ENCODE data around the gene EIF4G3.

EIF4G3 gene

GRCh38 chr1:20936216-20936615 is 240.5 kb downstream of the EIF4G3 start:
- Histone ChIP-seq H3K27me3 (ENCODE audit: control insufficient read depth in 1 of 2, insufficient read depth in 1 of 2, low read length in 2 of 2) (no peaks in the 10 kb centered on the region), H2BK15ac (ENCODE audit: low read depth, poor library complexity, severe bottlenecking) (no peak overlapping the region), H4K8ac (ENCODE audit: low read length) (no peak overlapping the region), H3K9ac (ENCODE audit: low read length) (no peak overlapping the region), H2BK12ac (ENCODE audit: low read length in 2 of 2) (no peak overlapping the region), H3K36me3 (ENCODE audit: control insufficient read depth in 1 of 2, insufficient read depth in 2 of 2, low read depth in 1 of 2, low read length in 2 of 2) (peaks cover 4 to 50% of the 10 kb centered on the region in 2 experiments), H3K18ac (ENCODE audit: low read depth in 1 of 2, low read length in 2 of 2) (no peak overlapping the region), H3K27ac (ENCODE audit: low read length, poor library complexity, severe bottlenecking) (no peak overlapping the region), H4K91ac (ENCODE audit: low read length) (no peak overlapping the region), H3K14ac (ENCODE audit: low read length in 2 of 2) (no peak overlapping the region), H2AK5ac (ENCODE audit: low read length, severe bottlenecking) (no peak overlapping the region), H3K4ac (ENCODE audit: low read depth in 1 of 2, low read length in 2 of 2) (no peak overlapping the region), H3K79me1 (replicated peaks; ENCODE audit: low read length, poor library complexity, severe bottlenecking) (peaks cover 20% of the 10 kb centered on the region), H3K23ac (ENCODE audit: low read length in 2 of 2) (no peak overlapping the region), H2BK120ac (ENCODE audit: low read depth, low read length) (no peak overlapping the region), H3K9me3 (ENCODE audit: control insufficient read depth, low read length) (no peaks in the 10 kb centered on the region), H3K4me3 (ENCODE audit: insufficient read depth in 1 of 2, low read depth in 1 of 2, low read length in 2 of 2) (no peak overlapping the region), H3K4me2 (ENCODE audit: low read length, poor library complexity, severe bottlenecking) (no peak overlapping the region), H2AFZ (ENCODE audit: low read depth, low read length) (no peak overlapping the region), H2BK5ac (ENCODE audit: low read depth, low read length, poor library complexity, severe bottlenecking) (no peak overlapping the region), H3K4me1 (ENCODE audit: control insufficient read depth, insufficient read depth, low read depth, low read length) (no peaks in the 10 kb centered on the region)
- 86% methylated on average over 1 of the region's 2 CpGs for WGBS
- no peak for DNase-seq

GRCh38 chr1:20935717-20936116 is 241.0 kb downstream of the EIF4G3 start:
- no peak overlapping the region for H3K14ac ChIP-seq (ENCODE audit: low read length in 2 of 2)
- H3K4me1 ChIP-seq (ENCODE audit: control insufficient read depth, insufficient read depth, low read depth, low read length), result no peaks in the 10 kb centered on the region
- no peak overlapping the region for H2BK12ac ChIP-seq (ENCODE audit: low read length in 2 of 2)
- H3K4ac ChIP-seq (ENCODE audit: low read depth in 1 of 2, low read length in 2 of 2), result no peak overlapping the region
- H4K8ac ChIP-seq (ENCODE audit: low read length), result no peak overlapping the region
- no peak overlapping the region for H2AFZ ChIP-seq (ENCODE audit: low read depth, low read length)
- H3K23ac ChIP-seq (ENCODE audit: low read length in 2 of 2), result no peak overlapping the region
- H3K4me2 ChIP-seq (ENCODE audit: low read length, poor library complexity, severe bottlenecking), result no peak overlapping the region
- H2AK5ac ChIP-seq (ENCODE audit: low read length, severe bottlenecking), result no peak overlapping the region
- H2BK120ac ChIP-seq (ENCODE audit: low read depth, low read length), result no peak overlapping the region
- no peak overlapping the region for H3K4me3 ChIP-seq (ENCODE audit: insufficient read depth in 1 of 2, low read depth in 1 of 2, low read length in 2 of 2)
- H3K9ac ChIP-seq (ENCODE audit: low read length), result no peak overlapping the region
- H3K27me3 ChIP-seq (ENCODE audit: control insufficient read depth in 1 of 2, insufficient read depth in 1 of 2, low read length in 2 of 2), result no peaks in the 10 kb centered on the region
- 92% methylated on average over 1 of the region's 1 CpG for WGBS
- H3K36me3 ChIP-seq (ENCODE audit: control insufficient read depth in 1 of 2, insufficient read depth in 2 of 2, low read depth in 1 of 2, low read length in 2 of 2), result peaks cover 4 to 47% of the 10 kb centered on the region in 2 experiments
- DNase-seq, result no peak
- H3K18ac ChIP-seq (ENCODE audit: low read depth in 1 of 2, low read length in 2 of 2), result no peak overlapping the region
- H3K79me1 ChIP-seq (replicated peaks; ENCODE audit: low read length, poor library complexity, severe bottlenecking), result peaks cover 24% of the 10 kb centered on the region
- H4K91ac ChIP-seq (ENCODE audit: low read length), result no peak overlapping the region
- H3K9me3 ChIP-seq (ENCODE audit: control insufficient read depth, low read length), result no peaks in the 10 kb centered on the region
- H2BK5ac ChIP-seq (ENCODE audit: low read depth, low read length, poor library complexity, severe bottlenecking), result no peak overlapping the region
- no peak overlapping the region for H2BK15ac ChIP-seq (ENCODE audit: low read depth, poor library complexity, severe bottlenecking)
- H3K27ac ChIP-seq (ENCODE audit: low read length, poor library complexity, severe bottlenecking), result no peak overlapping the region

DNA sequence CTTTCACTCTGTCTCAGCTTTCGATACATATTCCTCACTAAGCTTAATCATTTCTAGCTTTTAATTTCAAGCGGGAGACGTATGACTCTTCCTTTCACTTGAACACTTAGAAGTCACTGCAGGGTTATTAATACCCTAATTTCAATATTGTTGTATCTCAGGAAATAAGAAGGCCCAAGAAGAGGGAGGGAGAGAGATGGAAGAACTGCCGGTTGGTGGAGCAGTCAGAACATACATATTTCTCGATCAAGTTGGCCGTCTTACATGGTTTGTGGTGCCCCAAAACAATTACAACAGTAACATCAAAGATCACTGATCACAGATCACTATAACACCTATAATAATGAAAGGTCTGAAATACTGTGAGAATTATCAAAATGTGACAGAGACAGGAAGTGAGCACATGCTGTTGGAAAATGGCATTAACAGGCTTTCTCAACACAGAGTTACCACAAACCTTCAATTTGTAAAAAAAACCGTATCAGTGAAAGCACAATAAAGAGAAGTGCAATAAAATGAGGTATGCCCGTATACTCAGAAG is 244.2 kb downstream of the EIF4G3 start:
- Histone ChIP-seq H2AK5ac (ENCODE audit: low read length, severe bottlenecking) (no peak overlapping the region), H3K4me3 (ENCODE audit: insufficient read depth in 1 of 2, low read depth in 1 of 2, low read length in 2 of 2) (no peak overlapping the region)

GRCh38 chr1:20931930-20932436 is 244.7 kb downstream of the EIF4G3 start:
- H2BK120ac ChIP-seq (ENCODE audit: low read depth, low read length), result no peak overlapping the region
- H3K4me1 ChIP-seq (ENCODE audit: control insufficient read depth, insufficient read depth, low read depth, low read length), result no peaks in the 10 kb centered on the region

More for the DNA sequence above, 244.2 kb downstream of the EIF4G3 start:
- Histone ChIP-seq H3K9me3 (ENCODE audit: control insufficient read depth, low read length) (no peaks in the 10 kb centered on the region), H3K4me2 (ENCODE audit: low read length, poor library complexity, severe bottlenecking) (no peak overlapping the region), H2BK15ac (ENCODE audit: low read depth, poor library complexity, severe bottlenecking) (no peak overlapping the region), H3K9ac (ENCODE audit: low read length) (no peak overlapping the region), H3K14ac (ENCODE audit: low read length in 2 of 2) (no peak overlapping the region), H4K8ac (ENCODE audit: low read length) (no peak overlapping the region), H3K23ac (ENCODE audit: low read length in 2 of 2) (no peak overlapping the region), H2BK5ac (ENCODE audit: low read depth, low read length, poor library complexity, severe bottlenecking) (no peak overlapping the region), H3K4me1 (ENCODE audit: control insufficient read depth, insufficient read depth, low read depth, low read length) (no peaks in the 10 kb centered on the region), H2BK12ac (ENCODE audit: low read length in 2 of 2) (no peak overlapping the region), H3K36me3 (ENCODE audit: control insufficient read depth in 1 of 2, insufficient read depth in 2 of 2, low read depth in 1 of 2, low read length in 2 of 2) (peaks cover 4 to 55% of the 10 kb centered on the region in 2 experiments), H2BK120ac (ENCODE audit: low read depth, low read length) (no peak overlapping the region), H3K18ac (ENCODE audit: low read depth in 1 of 2, low read length in 2 of 2) (no peak overlapping the region), H3K27ac (ENCODE audit: low read length, poor library complexity, severe bottlenecking) (no peak overlapping the region), H3K4ac (ENCODE audit: low read depth in 1 of 2, low read length in 2 of 2) (no peak overlapping the region), H3K27me3 (ENCODE audit: control insufficient read depth in 1 of 2, insufficient read depth in 1 of 2, low read length in 2 of 2) (no peaks in the 10 kb centered on the region), H4K91ac (ENCODE audit: low read length) (no peak overlapping the region), H3K79me1 (replicated peaks; ENCODE audit: low read length, poor library complexity, severe bottlenecking) (peaks cover 30% of the 10 kb centered on the region), H2AFZ (ENCODE audit: low read depth, low read length) (no peak overlapping the region)
- no peak for DNase-seq
- WGBS, result 90% methylated on average over 3 of the region's 8 CpGs

More at GRCh38 chr1:20931930-20932436, 244.7 kb downstream of the EIF4G3 start:
- 100% methylated on average over 1 of the region's 2 CpGs for WGBS
- H2BK12ac ChIP-seq (ENCODE audit: low read length in 2 of 2), result no peak overlapping the region
- H3K23ac ChIP-seq (ENCODE audit: low read length in 2 of 2), result no peak overlapping the region
- H3K9me3 ChIP-seq (ENCODE audit: control insufficient read depth, low read length), result no peaks in the 10 kb centered on the region
- no peak overlapping the region for H4K91ac ChIP-seq (ENCODE audit: low read length)
- H3K27me3 ChIP-seq (ENCODE audit: control insufficient read depth in 1 of 2, insufficient read depth in 1 of 2, low read length in 2 of 2), result no peaks in the 10 kb centered on the region
- H3K18ac ChIP-seq (ENCODE audit: low read depth in 1 of 2, low read length in 2 of 2), result no peak overlapping the region
- H3K4me2 ChIP-seq (ENCODE audit: low read length, poor library complexity, severe bottlenecking), result no peak overlapping the region
- H2AK5ac ChIP-seq (ENCODE audit: low read length, severe bottlenecking), result no peak overlapping the region
- no peak overlapping the region for H2AFZ ChIP-seq (ENCODE audit: low read depth, low read length)
- H3K14ac ChIP-seq (ENCODE audit: low read length in 2 of 2), result no peak overlapping the region
- no peak overlapping the region for H4K8ac ChIP-seq (ENCODE audit: low read length)
- H3K27ac ChIP-seq (ENCODE audit: low read length, poor library complexity, severe bottlenecking), result no peak overlapping the region
- no peak for DNase-seq
- no peak overlapping the region for H3K9ac ChIP-seq (ENCODE audit: low read length)
- no peak overlapping the region for H2BK5ac ChIP-seq (ENCODE audit: low read depth, low read length, poor library complexity, severe bottlenecking)
- H3K4me3 ChIP-seq (ENCODE audit: insufficient read depth in 1 of 2, low read depth in 1 of 2, low read length in 2 of 2), result no peak overlapping the region
- H3K4ac ChIP-seq (ENCODE audit: low read depth in 1 of 2, low read length in 2 of 2), result no peak overlapping the region
- peaks cover 4 to 57% of the 10 kb centered on the region in 2 experiments for H3K36me3 ChIP-seq (ENCODE audit: control insufficient read depth in 1 of 2, insufficient read depth in 2 of 2, low read depth in 1 of 2, low read length in 2 of 2)
- H3K79me1 ChIP-seq (replicated peaks; ENCODE audit: low read length, poor library complexity, severe bottlenecking), result peaks cover 33% of the 10 kb centered on the region
- H2BK15ac ChIP-seq (ENCODE audit: low read depth, poor library complexity, severe bottlenecking), result no peak overlapping the region

Measured in mesenchymal stem cell (in vitro differentiated cells and primary cell).